ENCODE results near the gene CELA3B. TPM values are rescaled to one million over a fixed set of nuclear protein-coding genes. Genes with fewer than 3 reads are reported as not detected.

CELA3B gene
- total and polyA plus RNA-seq, 2 of the 13 experiments (the other 11 are each of a cell fraction or from before 2014, with no cell fraction given), result 0.34 TPM; not detected in 1

GRCh38 chr1:21931171-21932093 is 45.4 kb upstream of the CELA3B start (continued):
- TF ChIP-seq, protein P1, sequence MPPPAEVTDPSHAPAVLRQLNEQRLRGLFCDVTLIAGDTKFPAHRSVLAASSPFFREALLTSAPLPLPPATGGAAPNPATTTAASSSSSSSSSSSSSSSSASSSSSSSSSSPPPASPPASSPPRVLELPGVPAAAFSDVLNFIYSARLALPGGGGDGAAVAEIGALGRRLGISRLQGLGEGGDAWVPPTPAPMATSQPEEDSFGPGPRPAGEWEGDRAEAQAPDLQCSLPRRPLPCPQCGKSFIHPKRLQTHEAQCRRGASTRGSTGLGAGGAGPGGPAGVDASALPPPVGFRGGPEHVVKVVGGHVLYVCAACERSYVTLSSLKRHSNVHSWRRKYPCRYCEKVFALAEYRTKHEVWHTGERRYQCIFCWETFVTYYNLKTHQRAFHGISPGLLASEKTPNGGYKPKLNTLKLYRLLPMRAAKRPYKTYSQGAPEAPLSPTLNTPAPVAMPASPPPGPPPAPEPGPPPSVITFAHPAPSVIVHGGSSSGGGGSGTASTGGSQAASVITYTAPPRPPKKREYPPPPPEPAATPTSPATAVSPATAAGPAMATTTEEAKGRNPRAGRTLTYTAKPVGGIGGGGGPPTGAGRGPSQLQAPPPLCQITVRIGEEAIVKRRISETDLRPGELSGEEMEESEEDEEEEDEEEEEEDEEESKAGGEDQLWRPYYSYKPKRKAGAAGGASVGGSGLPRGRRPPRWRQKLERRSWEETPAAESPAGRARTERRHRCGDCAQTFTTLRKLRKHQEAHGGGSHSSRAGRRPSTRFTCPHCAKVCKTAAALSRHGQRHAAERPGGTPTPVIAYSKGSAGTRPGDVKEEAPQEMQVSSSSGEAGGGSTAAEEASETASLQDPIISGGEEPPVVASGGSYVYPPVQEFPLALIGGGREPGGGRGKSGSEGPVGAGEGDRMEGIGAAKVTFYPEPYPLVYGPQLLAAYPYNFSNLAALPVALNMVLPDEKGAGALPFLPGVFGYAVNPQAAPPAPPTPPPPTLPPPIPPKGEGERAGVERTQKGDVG (CRISPR knock-in tag; IDR thresholded peaks at IDR 0.05; ENCODE audit: borderline replicate concordance), result 0 out of 2 replicates have a peak, but pooled peaks have one; percentile 27
- peak; percentile 72 for TF ChIP-seq RARA (CRISPR knock-in tag; IDR thresholded peaks at IDR 0.05)
- no peak for TF ChIP-seq ZNF674 (CRISPR knock-in tag; IDR thresholded peaks at IDR 0.05; ENCODE audit: low read depth)
- no peak for TF ChIP-seq KMT2B (CRISPR knock-in tag; IDR thresholded peaks at IDR 0.05)
- TF ChIP-seq MLLT10 (CRISPR knock-in tag; IDR thresholded peaks at IDR 0.05), result no peak
- no peak for TF ChIP-seq KLF11 (CRISPR knock-in tag; IDR thresholded peaks at IDR 0.05)
- TF ChIP-seq ZNF883 (CRISPR knock-in tag; IDR thresholded peaks at IDR 0.05; ENCODE audit: not compliant biosample characterization), result peak; percentile 45
- TF ChIP-seq KLF13 (CRISPR knock-in tag; IDR thresholded peaks at IDR 0.05), result no peak
- TF ChIP-seq TOE1 (CRISPR knock-in tag; IDR thresholded peaks at IDR 0.05), result no peak
- TF ChIP-seq SMC3 (IDR thresholded peaks at IDR 0.05; ENCODE audit: low read length), result no peak
- 0 out of 2 replicates have a peak, but pooled peaks have one; percentile 22 for TF ChIP-seq ELF1 (CRISPR knock-in tag; IDR thresholded peaks at IDR 0.05)
- 0 out of 2 replicates have a peak, but pooled peaks have one; percentile 44 for TF ChIP-seq DZIP1 (CRISPR knock-in tag; IDR thresholded peaks at IDR 0.05)
- TF ChIP-seq, protein P2, sequence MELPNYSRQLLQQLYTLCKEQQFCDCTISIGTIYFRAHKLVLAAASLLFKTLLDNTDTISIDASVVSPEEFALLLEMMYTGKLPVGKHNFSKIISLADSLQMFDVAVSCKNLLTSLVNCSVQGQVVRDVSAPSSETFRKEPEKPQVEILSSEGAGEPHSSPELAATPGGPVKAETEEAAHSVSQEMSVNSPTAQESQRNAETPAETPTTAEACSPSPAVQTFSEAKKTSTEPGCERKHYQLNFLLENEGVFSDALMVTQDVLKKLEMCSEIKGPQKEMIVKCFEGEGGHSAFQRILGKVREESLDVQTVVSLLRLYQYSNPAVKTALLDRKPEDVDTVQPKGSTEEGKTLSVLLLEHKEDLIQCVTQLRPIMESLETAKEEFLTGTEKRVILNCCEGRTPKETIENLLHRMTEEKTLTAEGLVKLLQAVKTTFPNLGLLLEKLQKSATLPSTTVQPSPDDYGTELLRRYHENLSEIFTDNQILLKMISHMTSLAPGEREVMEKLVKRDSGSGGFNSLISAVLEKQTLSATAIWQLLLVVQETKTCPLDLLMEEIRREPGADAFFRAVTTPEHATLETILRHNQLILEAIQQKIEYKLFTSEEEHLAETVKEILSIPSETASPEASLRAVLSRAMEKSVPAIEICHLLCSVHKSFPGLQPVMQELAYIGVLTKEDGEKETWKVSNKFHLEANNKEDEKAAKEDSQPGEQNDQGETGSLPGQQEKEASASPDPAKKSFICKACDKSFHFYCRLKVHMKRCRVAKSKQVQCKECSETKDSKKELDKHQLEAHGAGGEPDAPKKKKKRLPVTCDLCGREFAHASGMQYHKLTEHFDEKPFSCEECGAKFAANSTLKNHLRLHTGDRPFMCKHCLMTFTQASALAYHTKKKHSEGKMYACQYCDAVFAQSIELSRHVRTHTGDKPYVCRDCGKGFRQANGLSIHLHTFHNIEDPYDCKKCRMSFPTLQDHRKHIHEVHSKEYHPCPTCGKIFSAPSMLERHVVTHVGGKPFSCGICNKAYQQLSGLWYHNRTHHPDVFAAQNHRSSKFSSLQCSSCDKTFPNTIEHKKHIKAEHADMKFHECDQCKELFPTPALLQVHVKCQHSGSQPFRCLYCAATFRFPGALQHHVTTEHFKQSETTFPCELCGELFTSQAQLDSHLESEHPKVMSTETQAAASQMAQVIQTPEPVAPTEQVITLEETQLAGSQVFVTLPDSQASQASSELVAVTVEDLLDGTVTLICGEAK (IDR thresholded peaks at IDR 0.05), result no peak
- TF ChIP-seq, protein P2 (CRISPR knock-in tag; IDR thresholded peaks at IDR 0.05), result no peak; the same call in 1 of the 2 replicates

All from HepG2 (cell line).